D341Med (cell line): ENCODE data around the gene MARS1.

Experiments
- DNase-seq: peaks from one replicate; pipeline ENCODE4 v3.0.0; 2012; ENCODE audit warnings: low spot score

MARS1 gene

GRCh38 chr12:57530396-57531142 lies 42.7 kb downstream of the MARS1 start:
- no peak for DNase-seq

GRCh38 chr12:57531836-57532235 lies 44.0 kb downstream of the MARS1 start:
- no peak for DNase-seq

GRCh38 chr12:57533108-57533507 lies 45.2 kb downstream of the MARS1 start:
- no peak for DNase-seq

- DNase-seq: no peak
Measured at GRCh38 chr12:57534250-57534649, 46.4 kb downstream of the MARS1 start.

- no peak for DNase-seq
Measured at GRCh38 chr12:57534991-57535543, 47.2 kb downstream of the MARS1 start.

- no peak for DNase-seq
Measured at GRCh38 chr12:57535764-57536596, 48.1 kb downstream of the MARS1 start.

GRCh38 chr12:57536597-57536942 lies 48.7 kb downstream of the MARS1 start:
- no peak for DNase-seq

- no peak for DNase-seq
Measured at GRCh38 chr12:57539134-57539768, 51.4 kb downstream of the MARS1 start.

GRCh38 chr12:57541001-57541400 lies 53.1 kb downstream of the MARS1 start:
- DNase-seq: no peak

GRCh38 chr12:57541717-57542116 lies 53.8 kb downstream of the MARS1 start:
- no peak for DNase-seq

- DNase-seq: no peak
Measured at GRCh38 chr12:57543581-57543980, 55.7 kb downstream of the MARS1 start.

GRCh38 chr12:57545809-57546437 lies 58.1 kb downstream of the MARS1 start:
- DNase-seq: no peak

GRCh38 chr12:57546438-57547287 lies 58.8 kb downstream of the MARS1 start, which contains the start of gene DCTN2:
DCTN2 (minus strand) TSS chr12:57547192; CDS start chr12:57547063, 129 bp downstream.
- peak; percentile 97 for DNase-seq

GRCh38 chr12:57547288-57548012 lies 59.6 kb downstream of the MARS1 start:
- no peak for DNase-seq

- DNase-seq: no peak
Measured at GRCh38 chr12:57548013-57548315, 60.1 kb downstream of the MARS1 start.

GRCh38 chr12:57548488-57548887 lies 60.6 kb downstream of the MARS1 start:
- DNase-seq: no peak

GRCh38 chr12:57549203-57549908 lies 61.5 kb downstream of the MARS1 start:
- no peak for DNase-seq

GRCh38 chr12:57549909-57550640 lies 62.2 kb downstream of the MARS1 start, which contains the start of gene KIF5A:
KIF5A (plus strand) TSS chr12:57550044; CDS start chr12:57550272, 228 bp downstream.
- DNase-seq: peak; percentile 92
